GM10847 (cell line): ENCODE results near the gene SNHG17.

ENCODE experiments used
- POLR2A ChIP-seq: IDR thresholded peaks from 2 replicates; pipeline ENCODE4 v1.6.1; 2011; ENCODE audit not compliant: insufficient read length; ENCODE audit errors: extremely low read depth

Gene SNHG17

GRCh38 chr20:38428800-38429199, 6.3 kb downstream of the SNHG17 start:
- TF ChIP-seq POLR2A = no peak

DNA sequence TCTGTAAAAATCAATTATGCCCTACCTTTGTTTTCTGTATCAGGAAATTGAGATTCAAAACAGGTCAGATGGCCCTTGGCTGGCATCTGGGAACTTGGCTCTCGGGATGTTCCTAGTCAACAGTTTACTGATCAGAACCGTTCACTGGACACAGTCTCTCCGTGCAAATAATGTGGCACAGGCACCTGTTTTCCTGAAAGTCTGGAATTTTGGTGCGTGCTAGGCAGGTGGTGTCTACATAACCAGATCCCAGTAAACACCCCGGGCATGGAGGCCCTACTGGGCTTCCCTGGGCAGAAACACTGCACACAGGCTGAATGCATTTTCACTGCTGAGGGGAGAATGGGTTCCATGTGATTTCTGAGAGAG, 7.5 kb downstream of the SNHG17 start:
- TF ChIP-seq POLR2A = no peak

- no peak for TF ChIP-seq POLR2A
These were observed 8.9 kb downstream of the SNHG17 start for GRCh38 chr20:38426006-38426897.

DNA sequence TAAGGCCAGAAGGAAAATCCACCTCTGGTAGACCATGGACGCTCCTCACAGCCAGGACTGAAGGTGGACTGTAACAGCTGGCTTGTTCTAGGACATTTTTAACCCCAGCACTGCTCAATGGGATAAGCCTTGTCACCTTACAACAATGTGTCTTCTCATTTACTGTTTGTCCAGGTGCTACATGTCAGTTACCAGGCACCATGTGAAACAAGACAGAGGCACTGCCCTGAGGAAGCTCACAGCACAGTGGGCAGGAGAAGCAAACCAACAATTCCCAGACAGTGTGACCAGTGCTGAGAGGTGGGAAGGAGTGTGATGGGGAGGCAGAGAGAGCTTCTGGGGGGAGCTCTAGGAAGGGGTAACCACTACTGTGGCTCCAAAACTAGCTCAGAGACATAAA, 10.7 kb downstream of the SNHG17 start:
- TF ChIP-seq POLR2A = no peak

DNA sequence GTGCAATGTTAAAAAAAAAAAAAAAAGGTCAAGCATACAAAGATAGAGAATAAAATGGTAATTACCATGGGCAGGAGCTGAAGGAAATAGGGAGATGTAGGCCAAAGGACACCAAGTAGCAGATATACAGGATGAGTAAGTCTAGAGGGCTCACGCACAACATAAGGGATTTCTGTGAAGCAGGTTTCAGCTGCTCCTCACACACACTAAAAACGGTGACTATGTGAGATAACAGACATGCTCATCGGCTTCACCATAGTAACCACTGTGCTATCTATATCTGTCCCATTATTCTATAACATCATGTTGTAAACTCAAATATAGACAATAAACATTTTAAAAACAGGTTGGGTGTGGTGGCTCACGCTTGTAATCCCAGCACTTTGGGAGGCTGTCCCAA, 11.6 kb downstream of the SNHG17 start:
- no peak for TF ChIP-seq POLR2A

- TF ChIP-seq POLR2A = no peak
These were observed 13.2 kb downstream of the SNHG17 start for GRCh38 chr20:38421915-38422314.

- TF ChIP-seq POLR2A = no peak
These were observed 14.6 kb downstream of the SNHG17 start for GRCh38 chr20:38420388-38421085.

GRCh38 chr20:38418509-38419204, 16.5 kb downstream of the SNHG17 start:
- no peak for TF ChIP-seq POLR2A

DNA sequence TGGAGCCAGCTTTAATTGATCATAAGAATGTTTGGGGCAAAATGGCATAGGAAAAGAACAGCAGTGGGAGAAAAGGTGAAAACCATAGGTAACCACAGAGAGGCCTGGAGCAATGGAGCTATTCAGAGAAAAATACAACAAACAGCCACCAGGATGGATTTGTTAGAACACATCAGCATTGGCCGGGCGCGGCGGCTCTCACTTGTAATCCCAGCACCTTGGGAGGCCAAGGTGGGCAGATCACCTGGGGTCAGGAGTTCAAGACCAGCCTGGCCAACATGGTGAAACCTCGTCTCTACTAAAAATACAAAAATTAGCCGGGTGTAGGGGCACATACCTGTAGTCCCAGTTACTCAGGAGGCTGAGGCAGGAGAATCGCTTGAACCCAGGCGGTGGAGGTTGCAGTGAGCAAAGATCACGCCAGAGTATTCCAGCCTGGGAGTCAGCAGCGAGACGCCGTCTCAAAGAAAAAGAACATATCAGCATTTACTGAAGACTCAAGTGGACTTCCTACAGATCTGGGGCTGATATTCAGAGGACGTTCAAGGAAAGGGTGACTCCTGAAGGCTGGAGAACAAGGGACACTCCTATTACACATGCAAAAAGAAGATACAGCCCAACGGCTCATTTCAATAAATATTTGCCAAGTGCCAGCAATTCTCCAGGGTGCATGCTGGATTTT, 20.2 kb downstream of the SNHG17 start:
- TF ChIP-seq POLR2A = no peak

DNA sequence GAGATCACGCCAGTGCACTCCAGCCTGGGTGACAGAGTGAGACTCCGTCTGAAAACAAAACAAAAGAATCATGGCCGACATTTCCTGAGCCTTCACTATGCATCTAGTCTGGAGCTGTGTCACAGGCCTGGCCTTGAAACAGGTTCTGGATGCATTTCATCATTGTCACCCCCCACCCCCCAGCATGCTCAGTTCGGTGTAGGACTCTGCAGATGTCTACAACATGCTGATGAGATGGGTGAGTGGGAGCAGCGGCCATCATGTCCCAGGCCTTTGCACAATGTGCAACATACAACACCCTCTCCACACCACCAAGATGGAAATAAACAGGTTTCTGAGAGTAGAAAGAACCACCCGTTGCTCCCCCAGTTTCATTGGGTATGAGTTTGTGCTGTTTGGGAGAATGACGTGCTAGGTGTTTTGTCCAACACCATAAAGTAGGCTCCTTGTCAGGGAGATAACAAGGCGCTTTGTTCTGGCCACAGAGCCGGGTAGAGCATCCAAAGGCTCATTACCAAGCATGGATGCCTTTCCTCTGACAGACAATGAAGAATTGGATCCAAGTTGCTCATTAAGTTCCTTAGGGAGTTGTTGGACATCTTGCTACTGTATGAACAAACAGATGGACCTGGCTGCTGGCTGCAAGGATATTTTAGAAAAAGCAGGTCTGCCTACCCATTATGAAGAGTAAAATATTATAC, 22.1 kb downstream of the SNHG17 start:
- TF ChIP-seq POLR2A = no peak

GRCh38 chr20:38407321-38407720, 27.8 kb downstream of the SNHG17 start:
- TF ChIP-seq POLR2A = no peak

GRCh38 chr20:38406476-38406875, 28.7 kb downstream of the SNHG17 start:
- no peak for TF ChIP-seq POLR2A

DNA sequence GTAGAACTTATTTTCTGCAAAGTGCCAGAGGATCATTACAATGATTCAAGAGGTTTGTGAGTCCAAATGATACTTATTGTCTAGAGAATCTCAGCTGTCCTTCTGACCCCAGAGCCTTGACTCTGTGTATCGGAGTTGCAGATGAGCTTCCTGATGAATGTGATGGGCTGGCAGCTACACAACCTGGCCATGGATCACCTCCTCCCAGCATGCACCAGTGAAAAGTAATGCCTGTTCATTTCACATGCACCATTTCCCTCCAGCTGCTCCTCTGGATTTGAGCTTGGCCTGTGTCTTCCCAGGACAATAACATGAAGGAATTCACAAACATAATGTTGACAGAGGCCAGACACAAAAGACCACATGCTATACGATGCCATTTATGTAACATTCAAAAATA, 30.0 kb downstream of the SNHG17 start:
- TF ChIP-seq POLR2A = no peak

DNA sequence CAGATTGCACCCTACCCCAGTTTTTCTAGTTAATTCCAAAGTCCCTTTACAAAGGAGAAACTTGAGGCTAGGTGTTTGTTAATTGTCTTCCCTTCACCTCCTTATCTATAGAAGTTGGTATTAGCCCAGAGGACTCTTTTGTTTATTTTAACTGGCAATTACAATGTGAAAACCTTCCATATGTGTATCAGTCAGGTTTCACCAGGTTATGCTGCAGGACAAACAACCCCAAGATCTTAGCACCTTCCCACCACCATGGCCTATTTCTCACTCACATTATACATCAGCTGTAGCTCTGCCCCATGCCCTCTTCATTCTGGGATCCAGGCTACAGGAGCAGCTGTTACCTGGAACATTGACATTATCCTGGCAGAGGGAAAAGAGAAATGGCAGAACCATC, 31.1 kb downstream of the SNHG17 start:
- no peak for TF ChIP-seq POLR2A

- no peak for TF ChIP-seq POLR2A
These were observed 32.3 kb downstream of the SNHG17 start for GRCh38 chr20:38402816-38403215.
